ENCODE results near the gene GRM7.

GRM7 gene

GRCh38 chr3:7160689-7161088 lies 299.8 kb downstream of the GRM7 start:
- DNase-seq: no peak

- DNase-seq: no peak
These were observed 305.5 kb downstream of the GRM7 start for GRCh38 chr3:7166460-7166859.

- DNase-seq: no peak
These were observed 310.6 kb downstream of the GRM7 start for GRCh38 chr3:7171493-7171892.

- no peak for DNase-seq
These were observed 312.1 kb downstream of the GRM7 start for GRCh38 chr3:7172996-7173395.

GRCh38 chr3:7188551-7188950 lies 327.6 kb downstream of the GRM7 start:
- DNase-seq: no peak

GRCh38 chr3:7190095-7190494 lies 329.2 kb downstream of the GRM7 start:
- no peak for DNase-seq

GRCh38 chr3:7193269-7193668 lies 332.4 kb downstream of the GRM7 start:
- DNase-seq: no peak

- no peak for DNase-seq
These were observed 333.3 kb downstream of the GRM7 start for GRCh38 chr3:7194071-7194835.

GRCh38 chr3:7195934-7196333 lies 335.0 kb downstream of the GRM7 start:
- DNase-seq: no peak

GRCh38 chr3:7201784-7202183 lies 340.9 kb downstream of the GRM7 start:
- DNase-seq: no peak

GRCh38 chr3:7203969-7204847 lies 343.3 kb downstream of the GRM7 start:
- no peak for DNase-seq

GRCh38 chr3:7204848-7205156 lies 343.9 kb downstream of the GRM7 start:
- no peak for DNase-seq

GRCh38 chr3:7205535-7205934 lies 344.6 kb downstream of the GRM7 start:
- no peak for DNase-seq

- DNase-seq: no peak
These were observed 345.0 kb downstream of the GRM7 start for GRCh38 chr3:7205962-7206361.

- no peak for DNase-seq
These were observed 346.2 kb downstream of the GRM7 start for GRCh38 chr3:7207125-7207524.

- DNase-seq: no peak
These were observed 347.0 kb downstream of the GRM7 start for GRCh38 chr3:7207928-7208327.

- no peak for DNase-seq
These were observed 348.2 kb downstream of the GRM7 start for GRCh38 chr3:7209098-7209497.

GRCh38 chr3:7211740-7212139 lies 350.8 kb downstream of the GRM7 start:
- DNase-seq: no peak

- DNase-seq: no peak
These were observed 354.8 kb downstream of the GRM7 start for GRCh38 chr3:7215706-7216105.

GRCh38 chr3:7226393-7226792 lies 365.5 kb downstream of the GRM7 start:
- DNase-seq: no peak

GRCh38 chr3:7238565-7239295 lies 377.8 kb downstream of the GRM7 start:
- no peak for DNase-seq

- no peak for DNase-seq
These were observed 380.8 kb downstream of the GRM7 start for GRCh38 chr3:7241584-7242302.

- no peak for DNase-seq
These were observed 381.4 kb downstream of the GRM7 start for GRCh38 chr3:7242303-7242635.
